ENCODE measurements around the gene ANAPC16.

DNA sequence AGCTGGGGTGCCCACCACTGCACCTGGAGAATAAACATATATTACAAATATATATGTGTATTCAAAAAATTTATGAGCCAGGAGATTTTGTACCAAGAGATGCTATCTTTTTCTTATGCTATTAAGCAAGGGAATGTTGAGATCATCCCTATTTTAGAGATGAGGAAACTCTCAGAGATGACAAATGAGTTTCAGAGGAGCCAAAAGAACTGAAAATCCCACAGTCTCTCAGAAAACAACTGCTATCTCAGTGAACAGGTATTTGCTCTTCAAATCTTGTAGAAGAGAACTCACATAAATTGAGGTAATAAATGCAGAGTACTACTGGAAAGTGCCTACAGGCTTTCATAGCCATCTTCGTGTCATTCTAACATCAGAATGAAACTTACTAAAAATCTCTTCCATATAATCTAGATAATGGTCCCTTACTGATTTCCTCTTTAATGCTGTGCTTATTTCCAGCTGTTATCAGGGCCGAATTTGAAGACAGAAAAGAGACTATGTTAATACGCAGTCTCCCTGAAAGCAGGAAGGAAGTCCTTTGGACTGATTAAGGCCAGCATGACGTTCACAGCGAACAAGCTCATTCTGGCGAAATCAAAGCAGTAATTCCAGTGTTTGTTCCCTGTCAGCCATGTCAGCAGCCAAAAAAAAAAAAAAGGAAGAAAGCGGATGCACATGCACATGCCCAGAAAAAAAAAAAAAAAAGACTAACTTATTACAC lies 29.4 kb upstream of the ANAPC16 start:
- TF ChIP-seq, protein P1, sequence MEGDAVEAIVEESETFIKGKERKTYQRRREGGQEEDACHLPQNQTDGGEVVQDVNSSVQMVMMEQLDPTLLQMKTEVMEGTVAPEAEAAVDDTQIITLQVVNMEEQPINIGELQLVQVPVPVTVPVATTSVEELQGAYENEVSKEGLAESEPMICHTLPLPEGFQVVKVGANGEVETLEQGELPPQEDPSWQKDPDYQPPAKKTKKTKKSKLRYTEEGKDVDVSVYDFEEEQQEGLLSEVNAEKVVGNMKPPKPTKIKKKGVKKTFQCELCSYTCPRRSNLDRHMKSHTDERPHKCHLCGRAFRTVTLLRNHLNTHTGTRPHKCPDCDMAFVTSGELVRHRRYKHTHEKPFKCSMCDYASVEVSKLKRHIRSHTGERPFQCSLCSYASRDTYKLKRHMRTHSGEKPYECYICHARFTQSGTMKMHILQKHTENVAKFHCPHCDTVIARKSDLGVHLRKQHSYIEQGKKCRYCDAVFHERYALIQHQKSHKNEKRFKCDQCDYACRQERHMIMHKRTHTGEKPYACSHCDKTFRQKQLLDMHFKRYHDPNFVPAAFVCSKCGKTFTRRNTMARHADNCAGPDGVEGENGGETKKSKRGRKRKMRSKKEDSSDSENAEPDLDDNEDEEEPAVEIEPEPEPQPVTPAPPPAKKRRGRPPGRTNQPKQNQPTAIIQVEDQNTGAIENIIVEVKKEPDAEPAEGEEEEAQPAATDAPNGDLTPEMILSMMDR (IDR thresholded peaks at IDR 0.05; ENCODE audit: low read depth, low read length) = no peak
- no peak for TF ChIP-seq EZH2phosphoT487 (IDR thresholded peaks at IDR 0.05; ENCODE audit: low read depth)

Data from OCI-LY3 (cell line).